Measurements from ENCODE around the gene SLC24A1. TPM values are rescaled to one million over a fixed set of nuclear protein-coding genes. Genes with fewer than 3 reads are reported as not detected.

The SLC24A1 gene
- total and polyA plus RNA-seq, 10 of the 15 experiments (the other 5 are each of a cell fraction or from before 2014, with no cell fraction given): 1.4 to 5.8 (median 3.3) TPM

- TF ChIP-seq RUNX3 (IDR thresholded peaks at IDR 0.05; ENCODE audit: low read length): peak; percentile 82
- peak; percentile 26; the same call in 1 of the 2 replicates for TF ChIP-seq IKZF1 (conservative IDR thresholded peaks at IDR 0.05)
- TF ChIP-seq IKZF2 (IDR thresholded peaks at IDR 0.05): peak; percentile 45 to 49; a peak in 2 of 4 replicates
- TF ChIP-seq NR2F1 (conservative IDR thresholded peaks at IDR 0.05): peak; percentile 68
- TF ChIP-seq RFX5 (IDR thresholded peaks at IDR 0.05; ENCODE audit: low read depth, low read length): no peak
- no peak for TF ChIP-seq MXI1 (IDR thresholded peaks at IDR 0.05; ENCODE audit: low read depth, low read length)
- TF ChIP-seq ZNF384 (IDR thresholded peaks at IDR 0.05; ENCODE audit: borderline replicate concordance, low read depth, low read length): no peak
Observed at GRCh38 chr15:65583701-65584100, 38.0 kb upstream of the SLC24A1 start (continued).

DNA sequence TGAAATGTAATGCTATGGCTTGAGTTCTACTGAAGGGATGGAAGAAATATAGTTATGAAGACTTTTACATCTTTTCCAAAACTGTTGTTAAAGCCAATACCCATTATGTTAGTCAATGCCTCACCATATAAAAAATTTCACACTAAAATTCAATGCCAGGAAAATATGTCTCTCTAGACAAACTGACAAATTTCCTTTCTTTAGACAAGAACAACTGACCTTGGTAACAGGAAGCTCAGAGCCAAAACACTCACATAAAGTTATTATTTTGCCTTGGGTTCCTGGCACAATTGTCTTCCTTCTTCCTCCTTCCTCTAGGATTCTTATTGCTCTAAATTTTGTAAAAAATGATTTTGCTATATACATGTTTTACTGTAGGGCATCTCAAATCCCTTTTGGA lies 37.5 kb upstream of the SLC24A1 start:
- POLR2A ChIA-PET: no interaction called here
- FAIRE-seq: no peak
- ATAC-seq: no peak
- RAD21 ChIA-PET (ENCODE audit: unreplicated experiment): no interaction called here
- TF ChIP-seq TBL1XR1 (IDR thresholded peaks at IDR 0.05; ENCODE audit: low read depth, low read length): no peak
- no peak for TF ChIP-seq CBX3 (IDR thresholded peaks at IDR 0.05; ENCODE audit: borderline replicate concordance, low read depth)
- no peak for TF ChIP-seq RB1 (IDR thresholded peaks at IDR 0.05; ENCODE audit: borderline replicate concordance)
- TF ChIP-seq MYC (IDR thresholded peaks at IDR 0.05; ENCODE audit: insufficient read depth, insufficient read length, insufficient replicate concordance, low read length, severe bottlenecking): no peak
- TF ChIP-seq TCF3 (IDR thresholded peaks at IDR 0.05; ENCODE audit: borderline replicate concordance, insufficient read depth, low read depth, low read length): no peak
- TF ChIP-seq POLR2A (IDR thresholded peaks at IDR 0.05; ENCODE audit: low read depth, low read length): no peak
- TF ChIP-seq WRNIP1 (IDR thresholded peaks at IDR 0.05; ENCODE audit: borderline replicate concordance, low read depth, low read length): no peak
- no peak for TF ChIP-seq HCFC1 (IDR thresholded peaks at IDR 0.05; ENCODE audit: low read length)
- no peak for TF ChIP-seq BMI1 (IDR thresholded peaks at IDR 0.05; ENCODE audit: borderline replicate concordance)
- TF ChIP-seq NR2C2 (IDR thresholded peaks at IDR 0.05; ENCODE audit: borderline replicate concordance, control insufficient read depth, insufficient read length, low read depth): no peak
- TF ChIP-seq KAT2A (conservative IDR thresholded peaks at IDR 0.05; ENCODE audit: control insufficient read depth, low read depth, low read length): no peak
- TF ChIP-seq TARDBP (IDR thresholded peaks at IDR 0.05; ENCODE audit: borderline replicate concordance): no peak
- TF ChIP-seq ZNF24 (IDR thresholded peaks at IDR 0.05): no peak
- H3K4me1 ChIP-seq (ENCODE audit: control insufficient read depth, insufficient read depth, low read length): peaks cover 4% of the 10 kb centered on the region; the same call in 1 of the 2 replicates
- H3K4me3 ChIP-seq: no peak overlapping the region
- BruUV-seq (replicated peaks): no TSS peak
- no peak for DNase-seq (ENCODE audit: low read depth, low spot score)
- H3K36me3 ChIP-seq (ENCODE audit: control insufficient read depth in 2 of 2, insufficient read depth in 2 of 2, low read length in 1 of 2): peaks cover 7 to 18% of the 10 kb centered on the region in 2 experiments; a peak in 3 of 4 replicates
- no peak overlapping the region for H2AFZ ChIP-seq (ENCODE audit: control insufficient read depth, low read depth, low read length)
- no peaks in the 10 kb centered on the region for H3K79me2 ChIP-seq (ENCODE audit: control insufficient read depth, insufficient read depth, low read length)
- no peak overlapping the region for H3K4me2 ChIP-seq (ENCODE audit: control insufficient read depth, insufficient read depth)
- H3K27ac ChIP-seq (ENCODE audit: control insufficient read depth, insufficient read depth): no peak overlapping the region
- H4K20me1 ChIP-seq (ENCODE audit: control insufficient read depth, insufficient read depth): no peaks in the 10 kb centered on the region
- no peaks in the 10 kb centered on the region for H3K27me3 ChIP-seq (replicated peaks in 1 of 2; ENCODE audit: control insufficient read depth in 2 of 2, insufficient read depth in 2 of 2, low read length in 1 of 2)
- intact Hi-C loops (cut with micrococcal nuclease; ENCODE audit: unreplicated experiment): loop anchor here (5.0 kb wide), 1 partner anchor 182 kb away; no protein-coding TSS in a partner anchor
- no peak overlapping the region for H3K9ac ChIP-seq (ENCODE audit: control insufficient read depth, insufficient read depth, low read length)
- no peaks in the 10 kb centered on the region for H3K9me3 ChIP-seq (replicated peaks; ENCODE audit: control insufficient read depth, insufficient read depth, low read length)
- SMC1A ChIA-PET (ENCODE audit: uncharacterized antibody, unreplicated experiment): interaction anchor here (1.2 to 1.6 kb wide), 4 partner anchors 11 to 58 kb away, joined by 3 to 7 read pairs (median 5); no protein-coding TSS in a partner anchor
- in situ Hi-C loops (cut with MboI): no loop called here
- CTCF ChIA-PET: interaction anchor here (1.0 to 1.4 kb wide), 3 partner anchors 11 to 272 kb away, joined by 3 to 6 read pairs (median 5); no protein-coding TSS in a partner anchor
